Bronchial epithelial cell (primary cell): Measurements from ENCODE around the gene ASXL2. TPM values are rescaled to one million over a fixed set of nuclear protein-coding genes. Genes with fewer than 3 reads are reported as not detected.
A peak's percentile ranks its signal among the peaks of the same experiment; 100 is the strongest.
"Not testable (repeated sequence)": the region's sequence is repeated elsewhere in the genome, so short reads cannot be mapped to it uniquely, and the experiment has no call there.

Experiments used
- DNase-seq: peaks from one replicate; pipeline ENCODE4 v3.0.0-alpha.2; 2010; ENCODE audit warnings: low read depth
- FAIRE-seq: peaks from 2 replicates; lab custom pipeline; 2011; peaks lifted over from hg19 to GRCh38; lab: Jason Lieb, UNC
- H3K27me3 ChIP-seq: 2 replicates; pipeline ENCODE4 v1.5.1; 2011; ENCODE audit warnings: low read length; ENCODE audit not compliant: control insufficient read depth, insufficient read depth
- H3K36me3 ChIP-seq: 2 replicates; pipeline ENCODE4 v1.5.1; 2011; ENCODE audit warnings: low read length; ENCODE audit not compliant: control insufficient read depth, insufficient read depth
- H3K4me3 ChIP-seq: 2 replicates; pipeline ENCODE4 v1.5.1; 2011; ENCODE audit warnings: mild to moderate bottlenecking, low read depth, low read length, control low read depth
- CTCF ChIP-seq: IDR thresholded peaks from 2 replicates; pipeline ENCODE4 v1.5.1; 2011; ENCODE audit warnings: mild to moderate bottlenecking, moderate library complexity, low read length, control low read depth, inconsistent platforms; ENCODE audit not compliant: insufficient read depth, severe bottlenecking
- total RNA-seq: library from RNA; depleted of rRNA; stranded (reverse); fragments of >200 nt; gene quantifications from 2 replicates; pipeline ENCODE4 v1.2.1, GENCODE V29; 2014

The ASXL2 gene
- total RNA-seq, 1 donor from 2014 or later = 4.2 TPM

- H3K27me3 ChIP-seq = no peaks in the 10 kb centered on the region
- TF ChIP-seq CTCF = no peak
- H3K4me3 ChIP-seq = no peak overlapping the region
- no peaks in the 10 kb centered on the region for H3K36me3 ChIP-seq
- no peak for FAIRE-seq
- DNase-seq = no peak
Observed at GRCh38 chr2:25903216-25903776, 25.0 kb upstream of the ASXL2 start.

GRCh38 chr2:25899404-25899970, 21.2 kb upstream of the ASXL2 start:
- no peak for FAIRE-seq

GRCh38 chr2:25897506-25897905, 19.2 kb upstream of the ASXL2 start:
- DNase-seq (no peak), FAIRE-seq (no peak)
- Histone ChIP-seq H3K27me3 (no peaks in the 10 kb centered on the region), H3K4me3 (no peak overlapping the region), H3K36me3 (no peaks in the 10 kb centered on the region)
- TF ChIP-seq CTCF = no peak

More at GRCh38 chr2:25899404-25899970, 21.2 kb upstream of the ASXL2 start:
- no peak for TF ChIP-seq CTCF
- peak; percentile 27 for DNase-seq
- Histone ChIP-seq H3K36me3 (no peaks in the 10 kb centered on the region), H3K27me3 (no peaks in the 10 kb centered on the region), H3K4me3 (no peak overlapping the region)

- not testable (repeated sequence) for H3K4me3 ChIP-seq, DNase-seq, H3K27me3 ChIP-seq, FAIRE-seq, H3K36me3 ChIP-seq
Observed at GRCh38 chr2:25896308-25896707, 18.0 kb upstream of the ASXL2 start.

GRCh38 chr2:25895610-25896009, 17.3 kb upstream of the ASXL2 start:
- no peak overlapping the region for H3K4me3 ChIP-seq
- FAIRE-seq (no peak), DNase-seq (no peak)

GRCh38 chr2:25895018-25895417, 16.7 kb upstream of the ASXL2 start:
- Histone ChIP-seq H3K27me3 (no peaks in the 10 kb centered on the region), H3K4me3 (no peak overlapping the region), H3K36me3 (no peaks in the 10 kb centered on the region)
- DNase-seq = no peak
- FAIRE-seq = no peak
- no peak for TF ChIP-seq CTCF

More at GRCh38 chr2:25895610-25896009, 17.3 kb upstream of the ASXL2 start:
- no peaks in the 10 kb centered on the region for H3K36me3 ChIP-seq
- H3K27me3 ChIP-seq = no peaks in the 10 kb centered on the region
- no peak for TF ChIP-seq CTCF
